GM12878 (cell line): ENCODE data around the gene IZUMO1R. TPM values are rescaled to one million over a fixed set of nuclear protein-coding genes. Genes with fewer than 3 reads are reported as not detected.

Experiments used
- EP300 ChIP-seq, 2 experiments: fragments of 150-350 bp in 1 of 2; IDR thresholded peaks; 2 replicates each; pipeline ENCODE4 v1.6.1; 2011 to 2012; ENCODE audit warnings: low read depth in 2 of 2, low read length in 2 of 2, borderline replicate concordance in 1 of 2, improper control_type of control experiment in 1 of 2, inconsistent platforms in 1 of 2; ENCODE audit not compliant: control insufficient read depth in 1 of 2
- ESRRA ChIP-seq: IDR thresholded peaks from 2 replicates; pipeline ENCODE4 v1.6.1; 2012; ENCODE audit warnings: mild to moderate bottlenecking, low read length, improper control_type of control experiment
- MEF2A ChIP-seq: IDR thresholded peaks from 2 replicates; pipeline ENCODE4 v1.6.1; 2011; ENCODE audit warnings: low read depth, mild to moderate bottlenecking, low read length, moderate library complexity; ENCODE audit not compliant: insufficient read depth
- NR2C1 ChIP-seq: fragments of 450-650 bp; IDR thresholded peaks from 2 replicates; pipeline ENCODE4 v1.6.1; 2017; ENCODE audit warnings: antibody characterized with exemption, mild to moderate bottlenecking, moderate library complexity
- NR2F1 ChIP-seq: fragments of 450-650 bp; conservative IDR thresholded peaks from 2 replicates; pipeline ENCODE4 v1.6.1; 2017; ENCODE audit warnings: mild to moderate bottlenecking
- SIX5 ChIP-seq: IDR thresholded peaks from 2 replicates; pipeline ENCODE4 v1.6.1; 2011; ENCODE audit warnings: mild to moderate bottlenecking, low read depth, low read length, moderate library complexity; ENCODE audit not compliant: severe bottlenecking
- ZZZ3 ChIP-seq: IDR thresholded peaks from 2 replicates; pipeline ENCODE4 v1.6.1; 2011; ENCODE audit warnings: low read depth; ENCODE audit not compliant: control insufficient read depth, insufficient read length
- polyA plus RNA-seq, 11 experiments: library from polyadenylated mRNA; depleted of rRNA in 4 of 11; unstranded in 6 of 11; stranded (reverse) in 5 of 11; fragments of >200 nt; fragmentation: Nextera tagmentation in 4 of 11; fragmentation: Illumina TruSeq in 1 of 11; extraction: Ambion mirVana in 4 of 11; extraction: Trizol in 1 of 11; gene quantifications; 1 replicate in 1 of 11; 2 replicates in 10 of 11; pipeline versions ENCODE4 v1.2.1 to v1.2.3, GENCODE V29; 2011 to 2016; ENCODE audit warnings: inconsistent platforms in 2 of 11, missing spikeins in 2 of 11, low read depth in 1 of 11
- total RNA-seq, 4 experiments: library from RNA; depleted of rRNA in 3 of 4; stranded (reverse); fragments of >200 nt in 3 of 4; fragmentation: Illumina TruSeq in 1 of 4; extraction: Trizol in 1 of 4; gene quantifications; 2 replicates each; pipeline versions ENCODE4 v1.2.1 to v1.2.3, GENCODE V29; 2013 to 2021
- TF ChIP-seq, protein P1 (sequence below): IDR thresholded peaks from 2 replicates; pipeline ENCODE4 v1.6.1; 2011; ENCODE audit warnings: mild to moderate bottlenecking, low read depth, low read length, moderate library complexity; ENCODE audit not compliant: insufficient replicate concordance
- TF ChIP-seq, protein P2 (sequence below): fragments of 450-650 bp; IDR thresholded peaks from 2 replicates; pipeline ENCODE4 v1.6.1; 2018; ENCODE audit warnings: mild to moderate bottlenecking, low read depth, moderate library complexity; ENCODE audit not compliant: partially characterized antibody
- TF ChIP-seq, protein P3 (sequence below): fragments of 450-650 bp; formaldehyde crosslinking; IDR thresholded peaks from 2 replicates; pipeline ENCODE4 v1.5.0; 2022; ENCODE audit warnings: mild to moderate bottlenecking, missing genetic modification characterization

The IZUMO1R gene
- total and polyA plus RNA-seq, 10 of the 15 experiments (the other 5 are each of a cell fraction or from before 2014, with no cell fraction given) = not detected

DNA sequence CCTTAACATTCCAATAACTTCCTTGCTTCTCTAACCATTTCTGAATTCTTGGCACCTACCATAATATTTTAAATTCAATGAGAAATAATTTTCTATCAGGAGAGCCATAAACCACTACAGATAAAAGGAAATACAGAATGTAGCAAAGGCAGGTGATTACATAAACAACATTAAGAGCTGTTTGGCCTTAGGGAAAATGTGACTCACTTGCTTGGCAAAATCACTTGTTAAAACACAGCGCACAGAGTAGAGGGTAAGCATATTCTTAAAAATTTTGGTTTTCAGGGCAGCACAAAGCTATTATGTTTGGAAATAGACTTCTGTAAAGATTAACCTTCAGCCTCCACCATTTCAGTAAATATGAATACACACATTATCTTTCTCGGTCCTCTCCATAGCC is 26.4 kb downstream of the IZUMO1R start (continued):
- no peak for TF ChIP-seq EP300 (IDR thresholded peaks at IDR 0.05; ENCODE audit: borderline replicate concordance in 1 of 2, control insufficient read depth in 1 of 2, low read depth in 2 of 2, low read length in 2 of 2)
- TF ChIP-seq, protein P1, sequence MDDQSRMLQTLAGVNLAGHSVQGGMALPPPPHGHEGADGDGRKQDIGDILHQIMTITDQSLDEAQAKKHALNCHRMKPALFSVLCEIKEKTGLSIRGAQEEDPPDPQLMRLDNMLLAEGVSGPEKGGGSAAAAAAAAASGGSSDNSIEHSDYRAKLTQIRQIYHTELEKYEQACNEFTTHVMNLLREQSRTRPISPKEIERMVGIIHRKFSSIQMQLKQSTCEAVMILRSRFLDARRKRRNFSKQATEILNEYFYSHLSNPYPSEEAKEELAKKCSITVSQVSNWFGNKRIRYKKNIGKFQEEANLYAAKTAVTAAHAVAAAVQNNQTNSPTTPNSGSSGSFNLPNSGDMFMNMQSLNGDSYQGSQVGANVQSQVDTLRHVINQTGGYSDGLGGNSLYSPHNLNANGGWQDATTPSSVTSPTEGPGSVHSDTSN = no peak
- no peak for TF ChIP-seq ESRRA
- no peak for TF ChIP-seq NR2C1
- TF ChIP-seq, protein P2, sequence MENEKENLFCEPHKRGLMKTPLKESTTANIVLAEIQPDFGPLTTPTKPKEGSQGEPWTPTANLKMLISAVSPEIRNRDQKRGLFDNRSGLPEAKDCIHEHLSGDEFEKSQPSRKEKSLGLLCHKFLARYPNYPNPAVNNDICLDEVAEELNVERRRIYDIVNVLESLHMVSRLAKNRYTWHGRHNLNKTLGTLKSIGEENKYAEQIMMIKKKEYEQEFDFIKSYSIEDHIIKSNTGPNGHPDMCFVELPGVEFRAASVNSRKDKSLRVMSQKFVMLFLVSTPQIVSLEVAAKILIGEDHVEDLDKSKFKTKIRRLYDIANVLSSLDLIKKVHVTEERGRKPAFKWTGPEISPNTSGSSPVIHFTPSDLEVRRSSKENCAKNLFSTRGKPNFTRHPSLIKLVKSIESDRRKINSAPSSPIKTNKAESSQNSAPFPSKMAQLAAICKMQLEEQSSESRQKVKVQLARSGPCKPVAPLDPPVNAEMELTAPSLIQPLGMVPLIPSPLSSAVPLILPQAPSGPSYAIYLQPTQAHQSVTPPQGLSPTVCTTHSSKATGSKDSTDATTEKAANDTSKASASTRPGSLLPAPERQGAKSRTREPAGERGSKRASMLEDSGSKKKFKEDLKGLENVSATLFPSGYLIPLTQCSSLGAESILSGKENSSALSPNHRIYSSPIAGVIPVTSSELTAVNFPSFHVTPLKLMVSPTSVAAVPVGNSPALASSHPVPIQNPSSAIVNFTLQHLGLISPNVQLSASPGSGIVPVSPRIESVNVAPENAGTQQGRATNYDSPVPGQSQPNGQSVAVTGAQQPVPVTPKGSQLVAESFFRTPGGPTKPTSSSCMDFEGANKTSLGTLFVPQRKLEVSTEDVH = no peak
- TF ChIP-seq, protein P3, sequence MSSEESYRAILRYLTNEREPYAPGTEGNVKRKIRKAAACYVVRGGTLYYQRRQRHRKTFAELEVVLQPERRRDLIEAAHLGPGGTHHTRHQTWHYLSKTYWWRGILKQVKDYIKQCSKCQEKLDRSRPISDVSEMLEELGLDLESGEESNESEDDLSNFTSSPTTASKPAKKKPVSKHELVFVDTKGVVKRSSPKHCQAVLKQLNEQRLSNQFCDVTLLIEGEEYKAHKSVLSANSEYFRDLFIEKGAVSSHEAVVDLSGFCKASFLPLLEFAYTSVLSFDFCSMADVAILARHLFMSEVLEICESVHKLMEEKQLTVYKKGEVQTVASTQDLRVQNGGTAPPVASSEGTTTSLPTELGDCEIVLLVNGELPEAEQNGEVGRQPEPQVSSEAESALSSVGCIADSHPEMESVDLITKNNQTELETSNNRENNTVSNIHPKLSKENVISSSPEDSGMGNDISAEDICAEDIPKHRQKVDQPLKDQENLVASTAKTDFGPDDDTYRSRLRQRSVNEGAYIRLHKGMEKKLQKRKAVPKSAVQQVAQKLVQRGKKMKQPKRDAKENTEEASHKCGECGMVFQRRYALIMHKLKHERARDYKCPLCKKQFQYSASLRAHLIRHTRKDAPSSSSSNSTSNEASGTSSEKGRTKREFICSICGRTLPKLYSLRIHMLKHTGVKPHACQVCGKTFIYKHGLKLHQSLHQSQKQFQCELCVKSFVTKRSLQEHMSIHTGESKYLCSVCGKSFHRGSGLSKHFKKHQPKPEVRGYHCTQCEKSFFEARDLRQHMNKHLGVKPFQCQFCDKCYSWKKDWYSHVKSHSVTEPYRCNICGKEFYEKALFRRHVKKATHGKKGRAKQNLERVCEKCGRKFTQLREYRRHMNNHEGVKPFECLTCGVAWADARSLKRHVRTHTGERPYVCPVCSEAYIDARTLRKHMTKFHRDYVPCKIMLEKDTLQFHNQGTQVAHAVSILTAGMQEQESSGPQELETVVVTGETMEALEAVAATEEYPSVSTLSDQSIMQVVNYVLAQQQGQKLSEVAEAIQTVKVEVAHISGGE (CRISPR knock-in tag) = no peak
- no peak for TF ChIP-seq NR2F1
- no peak for TF ChIP-seq MEF2A
- no peak for TF ChIP-seq SIX5
- no peak for TF ChIP-seq ZZZ3
